CD4-positive, alpha-beta T cell treated with Interleukin-21 for 1 hour (primary cell): Measurements from ENCODE around the gene CRMP1.
"Not testable (repeated sequence)": the region's sequence is repeated elsewhere in the genome, so short reads cannot be mapped to it uniquely, and the experiment has no call there.

Source experiments
- DNase-seq: peaks from one replicate; pipeline ENCODE4 v3.0.0-alpha.2; 2020

The CRMP1 gene

GRCh38 chr4:5816101-5816500 is 76.8 kb downstream of the CRMP1 start:
- no peak for DNase-seq

GRCh38 chr4:5815641-5816040 is 77.2 kb downstream of the CRMP1 start:
- DNase-seq = no peak

- DNase-seq = no peak
Observed at GRCh38 chr4:5814421-5814820, 78.5 kb downstream of the CRMP1 start.

- no peak for DNase-seq
Observed at GRCh38 chr4:5813882-5814255, 79.0 kb downstream of the CRMP1 start.

GRCh38 chr4:5812506-5813229 is 80.2 kb downstream of the CRMP1 start:
- DNase-seq = peak; percentile 36

- DNase-seq = not testable (repeated sequence)
Observed at GRCh38 chr4:5812057-5812456, 80.8 kb downstream of the CRMP1 start.

- no peak for DNase-seq
Observed at GRCh38 chr4:5810770-5811430, 82.0 kb downstream of the CRMP1 start.

- no peak for DNase-seq
Observed at GRCh38 chr4:5810151-5810550, 82.7 kb downstream of the CRMP1 start.

- DNase-seq = no peak
Observed at GRCh38 chr4:5809216-5809776, 83.6 kb downstream of the CRMP1 start.

- DNase-seq = no peak
Observed at GRCh38 chr4:5808081-5808741, 84.7 kb downstream of the CRMP1 start.

GRCh38 chr4:5805270-5805669 is 87.6 kb downstream of the CRMP1 start:
- no peak for DNase-seq

- DNase-seq = no peak
Observed at GRCh38 chr4:5804656-5805055, 88.2 kb downstream of the CRMP1 start.

GRCh38 chr4:5802565-5802964 is 90.3 kb downstream of the CRMP1 start:
- no peak for DNase-seq

- DNase-seq = no peak
Observed at GRCh38 chr4:5801696-5802095, 91.2 kb downstream of the CRMP1 start.

GRCh38 chr4:5800496-5800895 is 92.4 kb downstream of the CRMP1 start:
- no peak for DNase-seq

GRCh38 chr4:5799406-5799805 is 93.5 kb downstream of the CRMP1 start:
- DNase-seq = no peak

- DNase-seq = no peak
Observed at GRCh38 chr4:5798946-5799345, 93.9 kb downstream of the CRMP1 start.

- no peak for DNase-seq
Observed at GRCh38 chr4:5798462-5798861, 94.4 kb downstream of the CRMP1 start.

GRCh38 chr4:5797866-5798265 is 95.0 kb downstream of the CRMP1 start:
- DNase-seq = no peak

- no peak for DNase-seq
Observed at GRCh38 chr4:5796976-5797375, 95.9 kb downstream of the CRMP1 start.

GRCh38 chr4:5795580-5795979 is 97.3 kb downstream of the CRMP1 start:
- no peak for DNase-seq

GRCh38 chr4:5793514-5793913 is 99.4 kb downstream of the CRMP1 start:
- DNase-seq = no peak

- no peak for DNase-seq
Observed at GRCh38 chr4:5791654-5792053, 101.2 kb downstream of the CRMP1 start.

- DNase-seq = no peak
Observed at GRCh38 chr4:5790546-5790857, 102.4 kb downstream of the CRMP1 start.
